Keratinocyte (primary cell): ENCODE results near the gene ASTN2. TPM values are rescaled to one million over a fixed set of nuclear protein-coding genes. Genes with fewer than 3 reads are reported as not detected.

Source experiments
- DNase-seq: peaks from one replicate; pipeline ENCODE4 v3.0.0-alpha.2; 2011; ENCODE audit warnings: low read depth, missing footprints, low spot score
- FAIRE-seq: peaks from 2 replicates; lab custom pipeline; 2011; peaks lifted over from hg19 to GRCh38; lab: Jason Lieb, UNC
- H2AFZ ChIP-seq: 2 replicates; pipeline ENCODE4 v1.6.0; 2012; ENCODE audit warnings: low read length, control low read depth, inconsistent platforms; ENCODE audit not compliant: control insufficient read depth
- H3K27ac ChIP-seq: 2 replicates; pipeline ENCODE4 v1.5.1; 2011; ENCODE audit warnings: low read length; ENCODE audit not compliant: control insufficient read depth, insufficient read depth
- H3K27me3 ChIP-seq: 3 replicates; pipeline ENCODE4 v1.6.0; 2011; ENCODE audit warnings: low read length; ENCODE audit not compliant: control insufficient read depth, insufficient read depth; ENCODE audit errors: extremely low read depth
- H3K36me3 ChIP-seq, 2 experiments: 2 replicates in 1 of 2; 3 replicates in 1 of 2; pipeline ENCODE4 v1.5.1; 2011; ENCODE audit warnings: low read length in 2 of 2, mild to moderate bottlenecking in 1 of 2; ENCODE audit not compliant: control insufficient read depth in 2 of 2, insufficient read depth in 2 of 2; ENCODE audit errors: extremely low read depth in 1 of 2
- H3K4me1 ChIP-seq: 3 replicates; pipeline ENCODE4 v1.5.1; 2011; ENCODE audit warnings: low read length; ENCODE audit not compliant: control insufficient read depth, insufficient read depth; ENCODE audit errors: extremely low read depth
- H3K4me2 ChIP-seq: 3 replicates; pipeline ENCODE4 v1.6.0; 2011; ENCODE audit warnings: low read depth, low read length; ENCODE audit not compliant: control insufficient read depth, insufficient read depth; ENCODE audit errors: extremely low read depth
- H3K4me3 ChIP-seq, 3 experiments: fragments of 200-600 bp in 1 of 3; sonication (generic) in 1 of 3; 2 replicates in 2 of 3; 3 replicates in 1 of 3; pipeline ENCODE4 v1.5.1; 2011 to 2016; ENCODE audit warnings: low read length in 3 of 3, mild to moderate bottlenecking in 3 of 3, control low read depth in 2 of 3, inconsistent platforms in 1 of 3, low read depth in 1 of 3, mixed read lengths in 1 of 3, mixed run types in 1 of 3, moderate library complexity in 1 of 3; ENCODE audit not compliant: control insufficient read depth in 2 of 3, insufficient read depth in 2 of 3; ENCODE audit errors: extremely low read depth in 1 of 3
- H3K79me2 ChIP-seq: 2 replicates; pipeline ENCODE4 v1.6.0; 2012; ENCODE audit warnings: low read length; ENCODE audit not compliant: control insufficient read depth, insufficient read depth
- H3K9ac ChIP-seq: 3 replicates; pipeline ENCODE4 v1.6.0; 2011; ENCODE audit warnings: low read length; ENCODE audit not compliant: control insufficient read depth, insufficient read depth; ENCODE audit errors: extremely low read depth
- H3K9me1 ChIP-seq: 3 replicates; pipeline ENCODE4 v1.6.0; 2011; ENCODE audit warnings: low read length; ENCODE audit not compliant: control insufficient read depth, insufficient read depth; ENCODE audit errors: extremely low read depth
- H3K9me3 ChIP-seq: 2 replicates; pipeline ENCODE4 v1.5.1; 2012; ENCODE audit warnings: low read depth, low read length; ENCODE audit not compliant: control insufficient read depth
- H4K20me1 ChIP-seq: 3 replicates; pipeline ENCODE4 v1.6.0; 2011; ENCODE audit warnings: low read length; ENCODE audit not compliant: control insufficient read depth, insufficient read depth; ENCODE audit errors: extremely low read depth
- CTCF ChIP-seq, 3 experiments: IDR thresholded peaks in 1 of 3; conservative IDR thresholded peaks in 1 of 3; optimal IDR thresholded peaks in 1 of 3; 2 replicates in 2 of 3; 3 replicates in 1 of 3; pipeline versions ENCODE3 to v1.5.1; 2011; ENCODE audit warnings: low read length in 3 of 3, mild to moderate bottlenecking in 3 of 3, moderate library complexity in 2 of 3, control low read depth in 1 of 3, inconsistent platforms in 1 of 3; ENCODE audit not compliant: insufficient read depth in 2 of 3; ENCODE audit errors: extremely low read depth in 1 of 3
- EZH2 ChIP-seq: IDR thresholded peaks from one replicate; pipeline ENCODE4 v1.6.1; 2012; ENCODE audit warnings: inconsistent platforms, mild to moderate bottlenecking, low read length, moderate library complexity
- dilution Hi-C: fragments of 300-500 bp; cut with MboI; formaldehyde crosslinking; loops from one replicate; pipeline ENCODE4 v1.7.0; 2020; ENCODE audit warnings: low sequenced_read_pairs; ENCODE audit not compliant: extremely low pct_ligation_motif_present
- polyA plus RNA-seq, 5 experiments: library from polyadenylated mRNA; depleted of rRNA in 3 of 5; stranded (reverse) in 3 of 5; stranded (forward) in 1 of 5; unstranded in 1 of 5; fragments of >200 nt; gene quantifications; 1 replicate in 1 of 5; 2 replicates in 3 of 5; 3 replicates in 1 of 5; pipeline versions ENCODE4 v1.2.1 to v1.2.3, GENCODE V29; 2011 to 2012; ENCODE audit warnings: missing spikeins in 2 of 5, low read depth in 1 of 5, low replicate concordance in 1 of 5

Gene ASTN2
- polyA plus RNA-seq, 1 donor (not counting 4 experiments of a cell fraction or from before 2014, with no cell fraction given), result 0.31 TPM

GRCh38 chr9:116405321-116405720 lies 1009.5 kb downstream of the ASTN2 start:
- H2AFZ ChIP-seq, result no peak overlapping the region
- dilution Hi-C loops, result no loop called here
- TF ChIP-seq EZH2 (no peak), CTCF (optimal IDR thresholded peaks at IDR 0.05 in 1 of 3, IDR thresholded peaks at IDR 0.05 in 1 of 3, conservative IDR thresholded peaks at IDR 0.05 in 1 of 3; ENCODE audit: extremely low read depth in 1 of 3, insufficient read depth in 2 of 3, low read length in 3 of 3) (no peak)
- no peaks in the 10 kb centered on the region for H3K79me2 ChIP-seq
- FAIRE-seq (no peak), DNase-seq (no peak)
- H3K9me1 ChIP-seq, result no peaks in the 10 kb centered on the region
- H3K4me3 ChIP-seq, result no peak overlapping the region
- H3K4me2 ChIP-seq, result no peak overlapping the region
- no peaks in the 10 kb centered on the region for H3K27me3 ChIP-seq
- no peaks in the 10 kb centered on the region for H3K9me3 ChIP-seq
- H4K20me1 ChIP-seq, result no peaks in the 10 kb centered on the region
- H3K9ac ChIP-seq, result no peak overlapping the region
- no peaks in the 10 kb centered on the region for H3K4me1 ChIP-seq
- no peaks in the 10 kb centered on the region for H3K36me3 ChIP-seq
- no peak overlapping the region for H3K27ac ChIP-seq

- no peak for DNase-seq
- no peak for FAIRE-seq
- no peaks in the 10 kb centered on the region for H3K36me3 ChIP-seq
- dilution Hi-C loops, result no loop called here
- H3K9me1 ChIP-seq, result no peaks in the 10 kb centered on the region
- H3K27ac ChIP-seq, result no peak overlapping the region
- H3K27me3 ChIP-seq, result no peaks in the 10 kb centered on the region
- no peaks in the 10 kb centered on the region for H3K9me3 ChIP-seq
- no peaks in the 10 kb centered on the region for H3K79me2 ChIP-seq
- no peak overlapping the region for H3K4me3 ChIP-seq
- no peaks in the 10 kb centered on the region for H4K20me1 ChIP-seq
- TF ChIP-seq CTCF (optimal IDR thresholded peaks at IDR 0.05 in 1 of 3, IDR thresholded peaks at IDR 0.05 in 1 of 3, conservative IDR thresholded peaks at IDR 0.05 in 1 of 3; ENCODE audit: extremely low read depth in 1 of 3, insufficient read depth in 2 of 3, low read length in 3 of 3) (no peak), EZH2 (no peak)
- H3K4me2 ChIP-seq, result no peak overlapping the region
- no peaks in the 10 kb centered on the region for H3K4me1 ChIP-seq
- H3K9ac ChIP-seq, result no peak overlapping the region
- H2AFZ ChIP-seq, result no peak overlapping the region
Observed at GRCh38 chr9:116404228-116404627, 1010.6 kb downstream of the ASTN2 start.
